IMR-90 (cell line): ENCODE results near the gene CDK13. TPM values are rescaled to one million over a fixed set of nuclear protein-coding genes. Genes with fewer than 3 reads are reported as not detected.

ENCODE experiments used
- ATAC-seq: fragments of 200-7000 bp; cut with Tn5 transposase; 2 replicates; pipeline ENCODE4 v1.9.1; 2020; ENCODE audit warnings: low read depth, mild to moderate bottlenecking, moderate library complexity
- BruUV-seq: library from RNA; stranded (reverse); fragments of 400-500 nt; replicated peaks from 2 replicates; lab custom pipeline; 2021; lab: Mats Ljungman, UMichigan
- CTCF ChIA-PET: fragments of 300-600 bp; formaldehyde crosslinking; extraction: SDS; loops from one replicate; lab custom pipeline; 2021; ENCODE audit warnings: antibody characterized with exemption; lab: Yijun Ruan, JAX
- POLR2A ChIA-PET: fragments of 300-600 bp; sonication (Branson Sonifier 250); formaldehyde crosslinking; loops from one replicate; lab custom pipeline; 2022; ENCODE audit warnings: antibody characterized with exemption; ENCODE audit not compliant: unreplicated experiment; lab: Charles Lee
- DNase-seq: peaks from one replicate; pipeline ENCODE4 v3.0.0; 2013
- H2AFZ ChIP-seq: replicated peaks from 2 replicates; pipeline ENCODE3; 2013; ENCODE audit warnings: low read length, mild to moderate bottlenecking; ENCODE audit not compliant: poor library complexity
- H2AK5ac ChIP-seq: 2 replicates; pipeline ENCODE4 v1.6.1; 2013; ENCODE audit warnings: low read depth, low read length, inconsistent platforms
- H2AK9ac ChIP-seq: replicated peaks from 2 replicates; pipeline ENCODE3; 2013; ENCODE audit warnings: mild to moderate bottlenecking, low read depth, low read length, moderate library complexity; ENCODE audit not compliant: poor library complexity
- H2BK120ac ChIP-seq: 2 replicates; pipeline ENCODE4 v1.6.1; 2013; ENCODE audit warnings: low read depth, low read length, inconsistent platforms
- H2BK15ac ChIP-seq: 3 replicates; pipeline ENCODE4 v1.6.1; 2013; ENCODE audit warnings: low read depth, low read length, inconsistent platforms
- H2BK20ac ChIP-seq: 2 replicates; pipeline ENCODE4 v1.6.1; 2013; ENCODE audit warnings: low read depth, mild to moderate bottlenecking, inconsistent platforms, low read length, moderate library complexity
- H2BK5ac ChIP-seq: 2 replicates; pipeline ENCODE4 v1.6.1; 2013; ENCODE audit warnings: mild to moderate bottlenecking, low read depth, low read length, inconsistent platforms; ENCODE audit not compliant: poor library complexity, severe bottlenecking
- H3K14ac ChIP-seq: replicated peaks from 2 replicates; pipeline ENCODE4 v1.6.1; 2013; ENCODE audit warnings: low read depth, low read length, inconsistent platforms
- H3K18ac ChIP-seq: 2 replicates; pipeline ENCODE4 v1.6.1; 2013; ENCODE audit warnings: low read depth, low read length, control low read depth
- H3K23ac ChIP-seq: 2 replicates; pipeline ENCODE4 v1.6.1; 2013; ENCODE audit warnings: low read depth, low read length, inconsistent platforms
- H3K27ac ChIP-seq: 2 replicates; pipeline ENCODE4 v1.5.1; 2013; ENCODE audit warnings: mild to moderate bottlenecking, control low read depth, low read length; ENCODE audit not compliant: insufficient read depth
- H3K27me3 ChIP-seq: 2 replicates; pipeline ENCODE4 v1.6.1; 2013; ENCODE audit warnings: low read length; ENCODE audit not compliant: control insufficient read depth, insufficient read depth
- H3K36me3 ChIP-seq: 2 replicates; pipeline ENCODE4 v1.6.1; 2013; ENCODE audit warnings: low read length, mixed read lengths; ENCODE audit not compliant: control insufficient read depth, insufficient read depth
- H3K4ac ChIP-seq: 2 replicates; pipeline ENCODE4 v1.6.1; 2013; ENCODE audit warnings: low read depth, low read length, inconsistent platforms
- H3K4me1 ChIP-seq: 2 replicates; pipeline ENCODE4 v1.6.1; 2013; ENCODE audit warnings: low read length, mixed read lengths; ENCODE audit not compliant: control insufficient read depth, insufficient read depth
- H3K4me2 ChIP-seq: 2 replicates; pipeline ENCODE4 v1.6.1; 2013; ENCODE audit warnings: low read depth, mild to moderate bottlenecking, control low read depth, low read length, moderate library complexity
- H3K4me3 ChIP-seq: 2 replicates; pipeline ENCODE4 v1.5.1; 2013; ENCODE audit warnings: low read depth, mild to moderate bottlenecking, control low read depth, low read length, moderate library complexity; ENCODE audit not compliant: insufficient read depth
- H3K56ac ChIP-seq: 2 replicates; pipeline ENCODE4 v1.6.1; 2013; ENCODE audit warnings: low read length, inconsistent platforms; ENCODE audit not compliant: insufficient read depth; ENCODE audit errors: extremely low read depth
- H3K79me1 ChIP-seq, 2 experiments: 2 replicates each; pipeline ENCODE4 v1.6.1; 2013; ENCODE audit warnings: low read length in 2 of 2, inconsistent platforms in 1 of 2, low read depth in 1 of 2
- H3K9ac ChIP-seq: 2 replicates; pipeline ENCODE4 v1.6.1; 2013; ENCODE audit warnings: low read depth, low read length, control low read depth
- H3K9me1 ChIP-seq: 2 replicates; pipeline ENCODE4 v1.6.1; 2013; ENCODE audit warnings: low read length, inconsistent platforms; ENCODE audit not compliant: insufficient read depth
- H3K9me3 ChIP-seq: 2 replicates; pipeline ENCODE4 v1.6.1; 2013; ENCODE audit warnings: low read length; ENCODE audit not compliant: control insufficient read depth, insufficient read depth
- H4K20me1 ChIP-seq: 2 replicates; pipeline ENCODE4 v1.6.1; 2013; ENCODE audit warnings: low read length, inconsistent platforms; ENCODE audit not compliant: insufficient read depth
- H4K5ac ChIP-seq: 2 replicates; pipeline ENCODE4 v1.6.1; 2013; ENCODE audit warnings: mild to moderate bottlenecking, low read depth, low read length, control low read depth
- H4K8ac ChIP-seq, 2 experiments: 2 replicates each; pipeline ENCODE4 v1.6.1; 2013; ENCODE audit warnings: low read depth in 2 of 2, low read length in 2 of 2, control low read depth in 1 of 2, inconsistent platforms in 1 of 2
- H4K91ac ChIP-seq: 2 replicates; pipeline ENCODE4 v1.6.1; 2013; ENCODE audit warnings: low read depth, low read length, inconsistent platforms; ENCODE audit not compliant: insufficient read depth
- CHD1 ChIP-seq: IDR thresholded peaks from 2 replicates; pipeline ENCODE4 v1.6.1; 2012; ENCODE audit warnings: low read depth, low read length, improper control_type of control experiment
- FOS ChIP-seq: fragments of 150-350 bp; IDR thresholded peaks from 2 replicates; pipeline ENCODE4 v1.6.1; 2016; ENCODE audit warnings: low read depth, low read length
- MAFK ChIP-seq: IDR thresholded peaks from 2 replicates; pipeline ENCODE4 v1.6.1; 2012; ENCODE audit warnings: low read depth, low read length, improper control_type of control experiment
- MAZ ChIP-seq: IDR thresholded peaks from 2 replicates; pipeline ENCODE4 v1.6.1; 2012; ENCODE audit warnings: low read depth, mild to moderate bottlenecking, low read length, improper control_type of control experiment, moderate library complexity, borderline replicate concordance
- MXI1 ChIP-seq: IDR thresholded peaks from 2 replicates; pipeline ENCODE4 v1.6.1; 2012; ENCODE audit warnings: low read depth, mild to moderate bottlenecking, low read length, moderate library complexity, borderline replicate concordance
- NFE2L2 ChIP-seq: fragments of 150-350 bp; IDR thresholded peaks from 2 replicates; pipeline ENCODE4 v1.6.1; 2016; ENCODE audit warnings: low read depth, mild to moderate bottlenecking, low read length
- POLR2A ChIP-seq: IDR thresholded peaks from 2 replicates; pipeline ENCODE4 v1.6.1; 2012; ENCODE audit warnings: mild to moderate bottlenecking, low read depth, low read length
- RAD21 ChIP-seq: IDR thresholded peaks from 2 replicates; pipeline ENCODE4 v1.6.1; 2012; ENCODE audit warnings: low read length, improper control_type of control experiment
- RCOR1 ChIP-seq: IDR thresholded peaks from 2 replicates; pipeline ENCODE4 v1.6.1; 2012; ENCODE audit warnings: mild to moderate bottlenecking, low read length, improper control_type of control experiment; ENCODE audit not compliant: insufficient replicate concordance
- RFX5 ChIP-seq: IDR thresholded peaks from 2 replicates; pipeline ENCODE4 v1.8.0; 2012; ENCODE audit warnings: low read depth, mild to moderate bottlenecking, low read length, moderate library complexity
- SMC3 ChIP-seq: fragments of 150-350 bp; IDR thresholded peaks from 2 replicates; pipeline ENCODE4 v1.6.1; 2016; ENCODE audit warnings: low read depth, mild to moderate bottlenecking, antibody characterized with exemption, low read length, moderate library complexity
- WGBS, 2 experiments: methylation state at CpG; one replicate each; pipeline versions ENCODE4 v1.1.5 to v1.1.7; 2013; ENCODE audit warnings: missing lambda C conversion rate in 2 of 2; ENCODE audit not compliant: insufficient read length in 1 of 2; ENCODE audit errors: extremely low coverage in 2 of 2; 5-methylcytosine and 5-hydroxymethylcytosine counted together
- dilution Hi-C: fragments of 300-500 bp; cut with HindIII; formaldehyde crosslinking; loops from one replicate; pipeline ENCODE4 v1.14.3; 2018; ENCODE audit warnings: low sequenced_read_pairs; ENCODE audit not compliant: unreplicated experiment
- in situ Hi-C: fragments of 300-500 bp; cut with MboI; formaldehyde crosslinking; loops from 3 replicates; pipeline ENCODE4 v1.14.3; 2019; ENCODE audit warnings: low sequenced_read_pairs, inconsistent platforms, mixed read lengths
- intact Hi-C: fragments of 100-400 bp; cut with micrococcal nuclease; formaldehyde crosslinking; loops from 2 replicates; pipeline ENCODE4 v1.10.0; 2022
- polyA plus RNA-seq, 3 experiments: library from polyadenylated mRNA; depleted of rRNA; stranded (reverse); fragments of >200 nt; gene quantifications; 2 replicates each; pipeline ENCODE4 v1.2.3, GENCODE V29; 2012; ENCODE audit warnings: low replicate concordance in 1 of 3
- total RNA-seq: library from RNA; depleted of rRNA; stranded (reverse); fragments of >200 nt; gene quantifications from 2 replicates; pipeline ENCODE4 v1.2.3, GENCODE V29; 2012

Gene CDK13
- total and polyA plus RNA-seq, 2 of the 4 experiments (the other 2 are of a cell fraction): 20.1 to 50.4 TPM

- ChIA-PET POLR2A (no interaction called here), CTCF (no interaction called here)
- Histone ChIP-seq H3K27me3 (no peaks in the 10 kb centered on the region), H2BK120ac (no peak overlapping the region), H2BK20ac (no peak overlapping the region), H3K4ac (no peak overlapping the region), H2AFZ (no peak overlapping the region), H3K9ac (no peak overlapping the region), H3K23ac (no peak overlapping the region), H2BK15ac (no peak overlapping the region), H3K4me3 (no peak overlapping the region), H3K9me1 (no peaks in the 10 kb centered on the region), H2BK5ac (no peak overlapping the region), H3K79me1 (peaks cover 3 to 13% of the 10 kb centered on the region in 2 experiments; a peak in 3 of 4 replicates), H3K18ac (no peak overlapping the region), H4K5ac (no peak overlapping the region), H3K14ac (no peak overlapping the region), H3K36me3 (no peaks in the 10 kb centered on the region), H4K20me1 (no peaks in the 10 kb centered on the region), H3K4me1 (no peaks in the 10 kb centered on the region), H3K27ac (no peak overlapping the region), H4K91ac (no peak overlapping the region), H3K9me3 (no peaks in the 10 kb centered on the region), H2AK9ac (no peak overlapping the region), H4K8ac (no peak overlapping the region), H2AK5ac (no peak overlapping the region), H3K56ac (no peak overlapping the region), H3K4me2 (no peak overlapping the region)
- DNase-seq (no peak), ATAC-seq (no peak)
- in situ Hi-C loops: no loop called here
- intact Hi-C loops: no loop called here
- dilution Hi-C loops: no loop called here
- no TSS peak for BruUV-seq
- TF ChIP-seq MAZ (no peak), RCOR1 (no peak), FOS (no peak), MXI1 (no peak), POLR2A (no peak), MAFK (no peak), NFE2L2 (no peak), RAD21 (no peak), SMC3 (no peak), CHD1 (no peak), RFX5 (no peak)
- no CpG with 5 or more reads among the region's 2 CpGs for WGBS, 2 experiments
Observed at GRCh38 chr7:40137563-40137962, 187.5 kb downstream of the CDK13 start.
